HCT116 (cell line): ENCODE results near the gene DNAAF8. TPM values are rescaled to one million over a fixed set of nuclear protein-coding genes. Genes with fewer than 3 reads are reported as not detected.

ENCODE experiments used
- ATAC-seq: fragments of 200-7000 bp; cut with Tn5 transposase; 2 replicates; pipeline ENCODE4 v1.9.1; 2020; ENCODE audit warnings: mild to moderate bottlenecking, moderate library complexity
- BruUV-seq: library from RNA; stranded (reverse); fragments of 400-500 nt; replicated peaks from 2 replicates; lab custom pipeline; 2021; lab: Mats Ljungman, UMichigan
- CTCF ChIA-PET: fragments of 300-600 bp; sonication (Branson Sonifier 250); formaldehyde crosslinking; loops from one replicate; lab custom pipeline; 2021; ENCODE audit warnings: antibody characterized with exemption; lab: Charles Lee
- POLR2A ChIA-PET: fragments of 300-600, 350-600 bp; sonication (Branson Sonifier 250); formaldehyde crosslinking; loops from one replicate; lab custom pipeline; 2021; ENCODE audit warnings: antibody characterized with exemption; lab: Charles Lee
- RAD21 ChIA-PET, 2 experiments: fragments of 300-600 bp; sonication (Branson Sonifier 250); formaldehyde crosslinking; loops; one replicate each; lab custom pipeline; 2023; ENCODE audit warnings: low total read pairs in 2 of 2; ENCODE audit not compliant: uncharacterized antibody in 2 of 2, unreplicated experiment in 2 of 2, low non-redundant PET in 1 of 2; lab: Charles Lee
- DNase-seq: peaks from one replicate; pipeline ENCODE4 v3.0.0-alpha.2; 2010; ENCODE audit warnings: low read depth, low spot score
- H2AFZ ChIP-seq: fragments of 200-600 bp; shearing (Covaris generic), sonication (generic); 2 replicates; pipeline ENCODE4 v1.6.1; 2017; ENCODE audit warnings: low read depth, mixed run types, mixed read lengths, antibody characterized with exemption, low read length; ENCODE audit not compliant: poor library complexity, severe bottlenecking
- H3K27ac ChIP-seq: 2 replicates; pipeline ENCODE4 v1.5.1; 2012; ENCODE audit warnings: low read depth, low read length
- H3K27me3 ChIP-seq: fragments of 200-600 bp; sonication (generic); 2 replicates; pipeline ENCODE4 v1.6.1; 2016; ENCODE audit warnings: mixed run types, low read length, mixed read lengths; ENCODE audit not compliant: insufficient read depth
- H3K36me3 ChIP-seq, 2 experiments: fragments of 200-500 bp in 1 of 2; fragments of 200-600 bp in 1 of 2; sonication (Bioruptor generic) in 1 of 2; sonication (generic) in 1 of 2; 2 replicates each; pipeline versions ENCODE4 v1.5.1 to v1.6.1; 2014 to 2016; ENCODE audit warnings: low read length in 2 of 2, inconsistent platforms in 1 of 2, mixed read lengths in 1 of 2, mixed run types in 1 of 2; ENCODE audit not compliant: insufficient read depth in 2 of 2, control insufficient read depth in 1 of 2
- H3K4me1 ChIP-seq, 2 experiments: fragments of 200-600 bp in 1 of 2; sonication (generic) in 1 of 2; 2 replicates each; pipeline versions ENCODE4 v1.5.1 to v1.6.1; 2012 to 2017; ENCODE audit warnings: low read length in 2 of 2, inconsistent platforms in 1 of 2, mild to moderate bottlenecking in 1 of 2, mixed read lengths in 1 of 2, mixed run types in 1 of 2, moderate library complexity in 1 of 2; ENCODE audit not compliant: insufficient read depth in 2 of 2, control insufficient read depth in 1 of 2
- H3K4me2 ChIP-seq: fragments of 200-600 bp; sonication (generic); 2 replicates; pipeline ENCODE4 v1.6.1; 2017; ENCODE audit warnings: mixed run types, low read length, mixed read lengths
- H3K4me3 ChIP-seq, 2 experiments: fragments of 200-600 bp in 1 of 2; sonication (generic) in 1 of 2; replicated peaks in 1 of 2; 2 replicates each; pipeline ENCODE4 v1.5.1; 2011 to 2016; ENCODE audit warnings: low read length in 2 of 2, control low read depth in 1 of 2, low read depth in 1 of 2, mild to moderate bottlenecking in 1 of 2, mixed read lengths in 1 of 2, mixed run types in 1 of 2
- H3K79me2 ChIP-seq: fragments of 200-600 bp; sonication (generic); 2 replicates; pipeline ENCODE4 v1.6.1; 2017; ENCODE audit warnings: mild to moderate bottlenecking, mixed run types, low read length, moderate library complexity, mixed read lengths; ENCODE audit not compliant: insufficient read depth
- H3K9ac ChIP-seq: fragments of 200-600 bp; sonication (generic); 2 replicates; pipeline ENCODE4 v1.6.1; 2016; ENCODE audit warnings: low read length, mixed read lengths
- H3K9me2 ChIP-seq: fragments of 200-600 bp; sonication (generic), shearing (Covaris generic); 2 replicates; pipeline ENCODE4 v1.6.1; 2017; ENCODE audit warnings: mixed run types, mild to moderate bottlenecking, moderate library complexity; ENCODE audit not compliant: insufficient read depth
- H3K9me3 ChIP-seq, 2 experiments: fragments of 200-500 bp in 1 of 2; fragments of 200-600 bp in 1 of 2; sonication (Bioruptor generic) in 1 of 2; sonication (generic) in 1 of 2; 2 replicates each; pipeline ENCODE4 v1.6.1; 2014 to 2017; ENCODE audit warnings: low read length in 2 of 2, mixed read lengths in 2 of 2, inconsistent platforms in 1 of 2, low read depth in 1 of 2, mild to moderate bottlenecking in 1 of 2, mixed run types in 1 of 2, moderate library complexity in 1 of 2; ENCODE audit not compliant: control insufficient read depth in 1 of 2, insufficient read depth in 1 of 2
- H4K20me1 ChIP-seq: fragments of 200-600 bp; sonication (generic), shearing (Covaris generic); 2 replicates; pipeline ENCODE4 v1.6.1; 2017; ENCODE audit warnings: mixed run types, mild to moderate bottlenecking, moderate library complexity; ENCODE audit not compliant: insufficient read depth
- ATF3 ChIP-seq: IDR thresholded peaks from 2 replicates; pipeline ENCODE4 v1.6.1; 2012
- CEBPB ChIP-seq: IDR thresholded peaks from 2 replicates; pipeline ENCODE4 v1.6.1; 2012; ENCODE audit warnings: low read depth
- EGR1 ChIP-seq: IDR thresholded peaks from 2 replicates; pipeline ENCODE4 v1.6.1; 2012; ENCODE audit warnings: low read depth
- ELF1 ChIP-seq: IDR thresholded peaks from 2 replicates; pipeline ENCODE4 v1.6.1; 2012; ENCODE audit warnings: low read depth, borderline replicate concordance
- EZH2 ChIP-seq: fragments of 200-600 bp; sonication (generic); IDR thresholded peaks from 2 replicates; pipeline ENCODE4 v1.6.1; 2017; ENCODE audit warnings: antibody characterized with exemption, mixed run types
- EZH2phosphoT487 ChIP-seq: fragments of 200-600 bp; IDR thresholded peaks from 2 replicates; pipeline ENCODE4 v1.6.1; 2018; ENCODE audit warnings: antibody characterized with exemption, borderline replicate concordance
- JUND ChIP-seq: IDR thresholded peaks from 2 replicates; pipeline ENCODE4 v1.6.1; 2012
- MAX ChIP-seq: IDR thresholded peaks from 2 replicates; pipeline ENCODE4 v1.6.1; 2012
- POLR2A ChIP-seq: IDR thresholded peaks from 2 replicates; pipeline ENCODE4 v1.7.0; 2011; ENCODE audit warnings: borderline replicate concordance; ENCODE audit not compliant: insufficient read depth, insufficient read length; ENCODE audit errors: extremely low read depth
- POLR2AphosphoS5 ChIP-seq: IDR thresholded peaks from 2 replicates; pipeline ENCODE4 v1.6.1; 2011; ENCODE audit warnings: mild to moderate bottlenecking, low read depth, low read length, moderate library complexity
- RAD21 ChIP-seq: IDR thresholded peaks from 2 replicates; pipeline ENCODE4 v1.6.1; 2012; ENCODE audit warnings: low read depth, mild to moderate bottlenecking
- REST ChIP-seq: IDR thresholded peaks from 2 replicates; pipeline ENCODE4 v1.6.1; 2012; ENCODE audit warnings: low read depth
- SIN3A ChIP-seq: IDR thresholded peaks from 2 replicates; pipeline ENCODE4 v1.6.1; 2012; ENCODE audit warnings: low read depth
- TCF7L2 ChIP-seq: IDR thresholded peaks from 2 replicates; pipeline ENCODE4 v1.7.0; 2011; ENCODE audit warnings: borderline replicate concordance, inconsistent platforms; ENCODE audit not compliant: insufficient read depth, insufficient read length; ENCODE audit errors: extremely low read depth
- YY1 ChIP-seq: IDR thresholded peaks from 2 replicates; pipeline ENCODE4 v1.6.1; 2011; ENCODE audit warnings: low read length, low read depth, moderate library complexity, mild to moderate bottlenecking; ENCODE audit not compliant: insufficient replicate concordance; ENCODE audit errors: extremely low read depth
- ZFX ChIP-seq: fragments of 450-650 bp; IDR thresholded peaks from 2 replicates; pipeline ENCODE4 v1.6.1; 2017
- ZNF274 ChIP-seq: fragments of 200-500 bp; sonication (Bioruptor generic); IDR thresholded peaks from 2 replicates; pipeline ENCODE4 v1.6.1; 2014; ENCODE audit warnings: mild to moderate bottlenecking, low read depth, low read length, inconsistent platforms
- intact Hi-C: fragments of 100-400 bp; cut with micrococcal nuclease; formaldehyde crosslinking; loops from 2 replicates; pipeline ENCODE4 v1.10.0; 2022
- total RNA-seq: library from RNA; stranded (reverse); gene quantifications from one replicate; pipeline ENCODE4 v1.2.1, GENCODE V29; 2021; ENCODE audit not compliant: unreplicated experiment
- TF ChIP-seq, protein P1 (sequence below): IDR thresholded peaks from 2 replicates; pipeline ENCODE4 v1.6.1; 2011; ENCODE audit warnings: mild to moderate bottlenecking, low read length, moderate library complexity; ENCODE audit not compliant: insufficient replicate concordance; ENCODE audit errors: extremely low read depth
- TF ChIP-seq, protein P2 (sequence below), 3 experiments: fragments of 200-600 bp in 1 of 3; sonication (generic) in 1 of 3; IDR thresholded peaks in 2 of 3; conservative IDR thresholded peaks in 1 of 3; 2 replicates each; pipeline ENCODE4 v1.5.1; 2012 to 2017; ENCODE audit warnings: low read depth in 2 of 3, low read length in 2 of 3, antibody characterized with exemption in 1 of 3, borderline replicate concordance in 1 of 3, control low read depth in 1 of 3, mild to moderate bottlenecking in 1 of 3, mixed read lengths in 1 of 3, mixed run types in 1 of 3, moderate library complexity in 1 of 3; ENCODE audit not compliant: insufficient read depth in 1 of 3

DNAAF8 gene
- total RNA-seq, 1 experiment from 2014 or later, result 1.0 TPM

GRCh38 chr16:4714996-4715395 lies 19.3 kb upstream of the DNAAF8 start:
- Histone ChIP-seq H3K36me3 (peaks cover 5 to 13% of the 10 kb centered on the region in 2 experiments), H3K4me3 (no peak overlapping the region), H3K9me2 (no peaks in the 10 kb centered on the region), H3K27ac (no peak overlapping the region), H3K4me1 (no peaks in the 10 kb centered on the region), H3K27me3 (no peaks in the 10 kb centered on the region), H3K79me2 (0 out of 2 replicates have a peak, but pooled peaks cover 1% of the 10 kb centered on the region), H2AFZ (no peak overlapping the region), H4K20me1 (no peaks in the 10 kb centered on the region), H3K4me2 (no peak overlapping the region), H3K9me3 (no peaks in the 10 kb centered on the region), H3K9ac (no peak overlapping the region)
- CTCF ChIA-PET, result interaction anchor here (0.7 kb wide), 1 partner anchor 10 kb away, joined by 3 read pairs; no protein-coding TSS in a partner anchor
- RAD21 ChIA-PET, result no interaction called here
- DNase-seq, result no peak
- ATAC-seq, result no peak
- POLR2A ChIA-PET, result no interaction called here
- TF ChIP-seq ZFX (no peak), EGR1 (no peak), REST (no peak), EZH2 (no peak), TCF7L2 (no peak), RAD21 (no peak), ATF3 (no peak), ELF1 (no peak), YY1 (no peak), CEBPB (no peak), JUND (no peak), EZH2phosphoT487 (no peak), ZNF274 (no peak), POLR2AphosphoS5 (no peak), SIN3A (no peak), MAX (no peak), POLR2A (no peak)
- TF ChIP-seq, protein P1, sequence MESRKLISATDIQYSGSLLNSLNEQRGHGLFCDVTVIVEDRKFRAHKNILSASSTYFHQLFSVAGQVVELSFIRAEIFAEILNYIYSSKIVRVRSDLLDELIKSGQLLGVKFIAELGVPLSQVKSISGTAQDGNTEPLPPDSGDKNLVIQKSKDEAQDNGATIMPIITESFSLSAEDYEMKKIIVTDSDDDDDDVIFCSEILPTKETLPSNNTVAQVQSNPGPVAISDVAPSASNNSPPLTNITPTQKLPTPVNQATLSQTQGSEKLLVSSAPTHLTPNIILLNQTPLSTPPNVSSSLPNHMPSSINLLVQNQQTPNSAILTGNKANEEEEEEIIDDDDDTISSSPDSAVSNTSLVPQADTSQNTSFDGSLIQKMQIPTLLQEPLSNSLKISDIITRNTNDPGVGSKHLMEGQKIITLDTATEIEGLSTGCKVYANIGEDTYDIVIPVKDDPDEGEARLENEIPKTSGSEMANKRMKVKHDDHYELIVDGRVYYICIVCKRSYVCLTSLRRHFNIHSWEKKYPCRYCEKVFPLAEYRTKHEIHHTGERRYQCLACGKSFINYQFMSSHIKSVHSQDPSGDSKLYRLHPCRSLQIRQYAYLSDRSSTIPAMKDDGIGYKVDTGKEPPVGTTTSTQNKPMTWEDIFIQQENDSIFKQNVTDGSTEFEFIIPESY, result no peak
- TF ChIP-seq, protein P2, sequence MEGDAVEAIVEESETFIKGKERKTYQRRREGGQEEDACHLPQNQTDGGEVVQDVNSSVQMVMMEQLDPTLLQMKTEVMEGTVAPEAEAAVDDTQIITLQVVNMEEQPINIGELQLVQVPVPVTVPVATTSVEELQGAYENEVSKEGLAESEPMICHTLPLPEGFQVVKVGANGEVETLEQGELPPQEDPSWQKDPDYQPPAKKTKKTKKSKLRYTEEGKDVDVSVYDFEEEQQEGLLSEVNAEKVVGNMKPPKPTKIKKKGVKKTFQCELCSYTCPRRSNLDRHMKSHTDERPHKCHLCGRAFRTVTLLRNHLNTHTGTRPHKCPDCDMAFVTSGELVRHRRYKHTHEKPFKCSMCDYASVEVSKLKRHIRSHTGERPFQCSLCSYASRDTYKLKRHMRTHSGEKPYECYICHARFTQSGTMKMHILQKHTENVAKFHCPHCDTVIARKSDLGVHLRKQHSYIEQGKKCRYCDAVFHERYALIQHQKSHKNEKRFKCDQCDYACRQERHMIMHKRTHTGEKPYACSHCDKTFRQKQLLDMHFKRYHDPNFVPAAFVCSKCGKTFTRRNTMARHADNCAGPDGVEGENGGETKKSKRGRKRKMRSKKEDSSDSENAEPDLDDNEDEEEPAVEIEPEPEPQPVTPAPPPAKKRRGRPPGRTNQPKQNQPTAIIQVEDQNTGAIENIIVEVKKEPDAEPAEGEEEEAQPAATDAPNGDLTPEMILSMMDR (IDR thresholded peaks at IDR 0.05 in 2 of 3, conservative IDR thresholded peaks at IDR 0.05 in 1 of 3; ENCODE audit: borderline replicate concordance in 1 of 3, insufficient read depth in 1 of 3, low read depth in 2 of 3, low read length in 2 of 3), result no peak
- BruUV-seq, result no TSS peak
- intact Hi-C loops, result loop anchor here (10.0 kb wide), 1 partner anchor 310 kb away; no protein-coding TSS in a partner anchor
